RCC 7860 (cell line): ENCODE results near the gene GPR85.
"Not testable (repeated sequence)": the region's sequence is repeated elsewhere in the genome, so short reads cannot be mapped to it uniquely, and the experiment has no call there.

Experiments used
- DNase-seq: peaks from one replicate; pipeline ENCODE4 v3.0.0-alpha.2; 2015; ENCODE audit warnings: low spot score
- FAIRE-seq: peaks from 2 replicates; lab custom pipeline; 2012; peaks lifted over from hg19 to GRCh38; lab: Jason Lieb, UNC

The GPR85 gene

GRCh38 chr7:113084496-113085172, 2.0 kb downstream of the GPR85 start:
- no peak for DNase-seq
- no peak for FAIRE-seq

GRCh38 chr7:113083816-113084495, 2.7 kb downstream of the GPR85 start:
- DNase-seq (no peak), FAIRE-seq (no peak)

GRCh38 chr7:113083132-113083815, 3.4 kb downstream of the GPR85 start:
- FAIRE-seq (no peak), DNase-seq (no peak)

- DNase-seq, result no peak
- FAIRE-seq, result no peak
Measured at GRCh38 chr7:113078331-113078730, 8.3 kb downstream of the GPR85 start.

GRCh38 chr7:113076703-113077102, 9.9 kb downstream of the GPR85 start:
- FAIRE-seq, result no peak
- no peak for DNase-seq

- FAIRE-seq (peak; percentile 80), DNase-seq (no peak)
Measured at GRCh38 chr7:113071465-113071864, 15.2 kb downstream of the GPR85 start.

GRCh38 chr7:113062499-113062898, 24.1 kb downstream of the GPR85 start:
- FAIRE-seq (no peak), DNase-seq (no peak)

- DNase-seq (no peak), FAIRE-seq (no peak)
Measured at GRCh38 chr7:113060100-113060499, 26.5 kb downstream of the GPR85 start.

- DNase-seq, result no peak
- no peak for FAIRE-seq
Measured at GRCh38 chr7:113054938-113055337, 31.7 kb downstream of the GPR85 start.

- DNase-seq, FAIRE-seq: not testable (repeated sequence)
Measured at GRCh38 chr7:113054272-113054671, 32.4 kb downstream of the GPR85 start.

- DNase-seq, FAIRE-seq: not testable (repeated sequence)
Measured at GRCh38 chr7:113049221-113049620, 37.4 kb downstream of the GPR85 start.

GRCh38 chr7:113046453-113046852, 40.2 kb downstream of the GPR85 start:
- no peak for FAIRE-seq
- DNase-seq, result no peak

GRCh38 chr7:113045379-113045778, 41.2 kb downstream of the GPR85 start:
- DNase-seq, result no peak
- no peak for FAIRE-seq

GRCh38 chr7:113044394-113044793, 42.2 kb downstream of the GPR85 start:
- DNase-seq (no peak), FAIRE-seq (no peak)

- FAIRE-seq (no peak), DNase-seq (no peak)
Measured at GRCh38 chr7:113040849-113041248, 45.8 kb downstream of the GPR85 start.

- DNase-seq (no peak), FAIRE-seq (no peak)
Measured at GRCh38 chr7:113033959-113034358, 52.7 kb downstream of the GPR85 start.
